ENCODE data around the gene PLAAT2.

PLAAT2 gene

GRCh38 chr11:63518548-63518947 is 44.6 kb downstream of the PLAAT2 start:
- DNase-seq (ENCODE audit: low read depth): peak; percentile 77

GRCh38 chr11:63517156-63517555 is 46.0 kb downstream of the PLAAT2 start:
- DNase-seq (ENCODE audit: low read depth): no peak

- no peak for DNase-seq (ENCODE audit: low read depth)
These were observed 47.1 kb downstream of the PLAAT2 start for GRCh38 chr11:63516109-63516508.

- DNase-seq (ENCODE audit: low read depth): no peak
These were observed 50.4 kb downstream of the PLAAT2 start for GRCh38 chr11:63512816-63513215.

GRCh38 chr11:63511048-63511748 is 52.0 kb downstream of the PLAAT2 start:
- DNase-seq (ENCODE audit: low read depth): no peak

GRCh38 chr11:63510360-63511047 is 52.7 kb downstream of the PLAAT2 start:
- peak; percentile 36 for DNase-seq (ENCODE audit: low read depth)

GRCh38 chr11:63508745-63509144 is 54.4 kb downstream of the PLAAT2 start:
- no peak for DNase-seq (ENCODE audit: low read depth)

GRCh38 chr11:63508009-63508408 is 55.2 kb downstream of the PLAAT2 start:
- peak; percentile 36 for DNase-seq (ENCODE audit: low read depth)

GRCh38 chr11:63507511-63507910 is 55.7 kb downstream of the PLAAT2 start:
- no peak for DNase-seq (ENCODE audit: low read depth)

- no peak for DNase-seq (ENCODE audit: low read depth)
These were observed 56.3 kb downstream of the PLAAT2 start for GRCh38 chr11:63506876-63507275.

- no peak for DNase-seq (ENCODE audit: low read depth)
These were observed 57.2 kb downstream of the PLAAT2 start, which contains the start of gene LGALS12 for GRCh38 chr11:63505857-63506528. Gene LGALS12 (plus strand): TSS chr11:63506084. CDS start chr11:63506459, 375 bp downstream.

GRCh38 chr11:63504933-63505586 is 58.1 kb downstream of the PLAAT2 start:
- no peak for DNase-seq (ENCODE audit: low read depth)

GRCh38 chr11:63504054-63504453 is 59.1 kb downstream of the PLAAT2 start:
- DNase-seq (ENCODE audit: low read depth): no peak

GRCh38 chr11:63503492-63503891 is 59.7 kb downstream of the PLAAT2 start:
- no peak for DNase-seq (ENCODE audit: low read depth)

Measured in EH (cell line).